HFFc6 (cell line): ENCODE measurements around the gene WDSUB1. TPM values are rescaled to one million over a fixed set of nuclear protein-coding genes. Genes with fewer than 3 reads are reported as not detected.
A peak's percentile ranks its signal among the peaks of the same experiment; 100 is the strongest.

ENCODE experiments used
- DNase-seq: peaks from one replicate; pipeline ENCODE4 v3.0.0-alpha.2; 2018
- H3K27ac Mint-ChIP-seq: 2 replicates; pipeline ENCODE4 v1.8.0; 2020; ENCODE audit warnings: mild to moderate bottlenecking, mixed read lengths
- H3K27me3 Mint-ChIP-seq: 2 replicates; pipeline ENCODE4 v1.8.0; 2021; ENCODE audit warnings: mild to moderate bottlenecking, moderate library complexity, mixed read lengths; ENCODE audit not compliant: insufficient read depth
- H3K36me3 Mint-ChIP-seq: 2 replicates; pipeline ENCODE4 v1.8.0; 2021; ENCODE audit warnings: low read depth, mixed read lengths
- H3K4me1 Mint-ChIP-seq: 2 replicates; pipeline ENCODE4 v1.8.0; 2020; ENCODE audit warnings: low read depth, mixed read lengths
- H3K4me3 Mint-ChIP-seq: 2 replicates; pipeline ENCODE4 v1.8.0; 2020; ENCODE audit warnings: mild to moderate bottlenecking, moderate library complexity, mixed read lengths
- H3K9me3 Mint-ChIP-seq: 2 replicates; pipeline ENCODE4 v1.8.0; 2020; ENCODE audit warnings: mild to moderate bottlenecking, mixed read lengths
- CTCF ChIP-seq: fragments of 200-600 bp; sonication (generic); IDR thresholded peaks from 2 replicates; pipeline ENCODE4 v1.5.0; 2021; ENCODE audit warnings: antibody characterized with exemption, mild to moderate bottlenecking
- total RNA-seq, 6 experiments: library from RNA; stranded (reverse); fragmentation: NEBNext Ultra II Directional; extraction: Animal tissue kit (Norgen Biotek cat#: 25700); gene quantifications; 2 replicates in 1 of 6; 3 replicates in 5 of 6; pipeline ENCODE4 v1.2.3, GENCODE V29; 2021

The WDSUB1 gene
- total RNA-seq, 6 experiments from 2014 or later = 6.1 to 8.9 (median 7.0) TPM

- DNase-seq = no peak
- Mint-ChIP-seq H3K27me3 (no peaks in the 10 kb centered on the region; the same call in 1 of the 2 replicates), H3K27ac (no peak overlapping the region), H3K36me3 (peaks cover 21% of the 10 kb centered on the region), H3K4me3 (no peak overlapping the region), H3K9me3 (no peaks in the 10 kb centered on the region), H3K4me1 (peaks cover 32% of the 10 kb centered on the region)
- TF ChIP-seq CTCF = no peak
Observed at GRCh38 chr2:159267921-159268320, 18.6 kb downstream of the WDSUB1 start.

GRCh38 chr2:159266554-159266953 lies 19.9 kb downstream of the WDSUB1 start:
- H3K9me3 Mint-ChIP-seq = no peaks in the 10 kb centered on the region
- no peak overlapping the region for H3K27ac Mint-ChIP-seq
- H3K4me3 Mint-ChIP-seq = no peak overlapping the region
- H3K36me3 Mint-ChIP-seq = peaks cover 21% of the 10 kb centered on the region
- H3K27me3 Mint-ChIP-seq = no peaks in the 10 kb centered on the region; the same call in 1 of the 2 replicates
- TF ChIP-seq CTCF = no peak
- DNase-seq = no peak
- peaks cover 36% of the 10 kb centered on the region for H3K4me1 Mint-ChIP-seq

- Mint-ChIP-seq H3K27ac (peak overlapping the region; percentile 19), H3K27me3 (no peaks in the 10 kb centered on the region; the same call in 1 of the 2 replicates)
- DNase-seq = peak; percentile 38
Observed at GRCh38 chr2:159265171-159265576, 21.3 kb downstream of the WDSUB1 start.

GRCh38 chr2:159262904-159263303 lies 23.6 kb downstream of the WDSUB1 start:
- no peaks in the 10 kb centered on the region for H3K9me3 Mint-ChIP-seq
- no peak for DNase-seq
- H3K4me1 Mint-ChIP-seq = peaks cover 33% of the 10 kb centered on the region
- peaks cover 17% of the 10 kb centered on the region for H3K36me3 Mint-ChIP-seq
- no peak for TF ChIP-seq CTCF
- H3K27ac Mint-ChIP-seq = no peak overlapping the region; the same call in 1 of the 2 replicates
- no peaks in the 10 kb centered on the region for H3K27me3 Mint-ChIP-seq
- no peak overlapping the region for H3K4me3 Mint-ChIP-seq

More at GRCh38 chr2:159265171-159265576, 21.3 kb downstream of the WDSUB1 start:
- Mint-ChIP-seq H3K9me3 (no peaks in the 10 kb centered on the region), H3K36me3 (peaks cover 12% of the 10 kb centered on the region), H3K4me3 (no peak overlapping the region), H3K4me1 (peaks cover 36% of the 10 kb centered on the region)
- TF ChIP-seq CTCF = no peak

GRCh38 chr2:159262226-159262625 lies 24.3 kb downstream of the WDSUB1 start:
- H3K4me1 Mint-ChIP-seq = peaks cover 29% of the 10 kb centered on the region
- peaks cover 16% of the 10 kb centered on the region for H3K36me3 Mint-ChIP-seq
- no peak for TF ChIP-seq CTCF
- H3K27ac Mint-ChIP-seq = no peak overlapping the region
- H3K27me3 Mint-ChIP-seq = no peaks in the 10 kb centered on the region
- no peaks in the 10 kb centered on the region for H3K9me3 Mint-ChIP-seq
- DNase-seq = no peak
- H3K4me3 Mint-ChIP-seq = no peak overlapping the region

- Mint-ChIP-seq H3K4me1 (peaks cover 18% of the 10 kb centered on the region), H3K27me3 (no peaks in the 10 kb centered on the region; the same call in 1 of the 2 replicates)
- peak; percentile 68 for DNase-seq
Observed at GRCh38 chr2:159256159-159256558, 30.3 kb downstream of the WDSUB1 start.

More at GRCh38 chr2:159256159-159256558, 30.3 kb downstream of the WDSUB1 start:
- no peak overlapping the region for H3K4me3 Mint-ChIP-seq
- no peak for TF ChIP-seq CTCF
- no peaks in the 10 kb centered on the region for H3K9me3 Mint-ChIP-seq
- peaks cover 14% of the 10 kb centered on the region; the same call in 1 of the 2 replicates for H3K36me3 Mint-ChIP-seq
- peak overlapping the region; percentile 53 for H3K27ac Mint-ChIP-seq
